Large intestine (tissue), 12 donors: ENCODE measurements around the gene GALNT14. TPM values are rescaled to one million over a fixed set of nuclear protein-coding genes. Genes with fewer than 3 reads are reported as not detected.
A peak's percentile ranks its signal among the peaks of the same experiment; 100 is the strongest.
"Not testable (repeated sequence)": the region's sequence is repeated elsewhere in the genome, so short reads cannot be mapped to it uniquely, and the experiment has no call there.

Experiments used
- DNase-seq, 2 donors: peaks; one replicate each; pipeline versions ENCODE4 v3.0.0 to v3.0.0-alpha.2; 2013
- H3K27ac ChIP-seq: one replicate; pipeline ENCODE4 v1.5.1; 2013; ENCODE audit warnings: low read length
- H3K27me3 ChIP-seq: 2 replicates; pipeline ENCODE4 v1.6.1; 2013; ENCODE audit warnings: low read length; ENCODE audit not compliant: control insufficient read depth, insufficient read depth
- H3K36me3 ChIP-seq: 2 replicates; pipeline ENCODE4 v1.6.1; 2013; ENCODE audit warnings: low read length; ENCODE audit not compliant: control insufficient read depth, insufficient read depth
- H3K4me1 ChIP-seq: one replicate; pipeline ENCODE4 v1.6.1; 2013; ENCODE audit warnings: low read length; ENCODE audit not compliant: control insufficient read depth, insufficient read depth
- H3K4me3 ChIP-seq: one replicate; pipeline ENCODE4 v1.5.1; 2013; ENCODE audit warnings: low read length
- H3K9me3 ChIP-seq: one replicate; pipeline ENCODE4 v1.6.1; 2013; ENCODE audit warnings: mild to moderate bottlenecking, low read depth, low read length, moderate library complexity; ENCODE audit not compliant: control insufficient read depth
- WGBS: methylation state at CpG from one replicate; pipeline ENCODE4 v1.1.5; 2013; ENCODE audit warnings: low lambda C conversion rate; ENCODE audit not compliant: insufficient coverage; 5-methylcytosine and 5-hydroxymethylcytosine counted together
- long read RNA-seq, 11 donors: transcript quantifications; one replicate each; lab custom pipeline, GENCODE V29; 2026
- polyA plus RNA-seq: library from polyadenylated mRNA; unstranded; fragments of 120-200 nt; gene quantifications from one replicate; pipeline ENCODE4 v1.2.1, GENCODE V29; 2013

Gene GALNT14, protein sequence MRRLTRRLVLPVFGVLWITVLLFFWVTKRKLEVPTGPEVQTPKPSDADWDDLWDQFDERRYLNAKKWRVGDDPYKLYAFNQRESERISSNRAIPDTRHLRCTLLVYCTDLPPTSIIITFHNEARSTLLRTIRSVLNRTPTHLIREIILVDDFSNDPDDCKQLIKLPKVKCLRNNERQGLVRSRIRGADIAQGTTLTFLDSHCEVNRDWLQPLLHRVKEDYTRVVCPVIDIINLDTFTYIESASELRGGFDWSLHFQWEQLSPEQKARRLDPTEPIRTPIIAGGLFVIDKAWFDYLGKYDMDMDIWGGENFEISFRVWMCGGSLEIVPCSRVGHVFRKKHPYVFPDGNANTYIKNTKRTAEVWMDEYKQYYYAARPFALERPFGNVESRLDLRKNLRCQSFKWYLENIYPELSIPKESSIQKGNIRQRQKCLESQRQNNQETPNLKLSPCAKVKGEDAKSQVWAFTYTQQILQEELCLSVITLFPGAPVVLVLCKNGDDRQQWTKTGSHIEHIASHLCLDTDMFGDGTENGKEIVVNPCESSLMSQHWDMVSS
- polyA plus RNA-seq, result 3.1 TPM
- long read RNA-seq, donor 1, partial matches to known transcripts, result 0 of 1 reads
- long read RNA-seq, donor 1, other reads (novel, unspliced or antisense), result 0 of 1 reads
- long read RNA-seq, donor 2, partial matches to known transcripts, result 0 of 1 reads
- long read RNA-seq, donor 2, other reads (novel, unspliced or antisense), result 0 of 1 reads
- long read RNA-seq, donor 3, result 0 reads
- long read RNA-seq, donor 4, result 0 reads
- long read RNA-seq, donor 5, result 0 reads
- long read RNA-seq, donor 6, partial matches to known transcripts, result 0 of 1 reads
- long read RNA-seq, donor 6, other reads (novel, unspliced or antisense), result 0 of 1 reads
- long read RNA-seq, donor 7, result 0 reads
- long read RNA-seq, donor 8, partial matches to known transcripts, result 0 of 1 reads
- long read RNA-seq, donor 8, other reads (novel, unspliced or antisense), result 0 of 1 reads
- long read RNA-seq, donor 9, result 0 reads
- long read RNA-seq, donor 10, result 0 reads
- long read RNA-seq, donor 11, result 0 reads

- DNase-seq, result peak; percentile 50 to 81
- H3K4me1 ChIP-seq, result no peaks in the 10 kb centered on the region
- peak within 1 kb of the TSS; percentile 38 for H3K4me3 ChIP-seq
- peaks cover 3% of the 10 kb centered on the region for H3K9me3 ChIP-seq
- WGBS, result no CpG with 5 or more reads among the region's 95 CpGs
- H3K27ac ChIP-seq, result no peak within 1 kb of the TSS
- H3K36me3 ChIP-seq, result no peaks in the 10 kb centered on the region
- peaks cover 81% of the 10 kb centered on the region for H3K27me3 ChIP-seq
These were observed at the start of gene GALNT14 for GRCh38 chr2:31138037-31138962. Gene GALNT14, minus strand, starts transcription at chr2:31138440. Its CDS starts 354 bp downstream, at chr2:31138086.

- H3K36me3 ChIP-seq, result no peaks in the 10 kb centered on the region
- H3K9me3 ChIP-seq, result no peaks in the 10 kb centered on the region
- no peak for DNase-seq
- no peaks in the 10 kb centered on the region for H3K4me1 ChIP-seq
- WGBS, result no CpG with 5 or more reads among the region's 4 CpGs
- H3K4me3 ChIP-seq, result no peak overlapping the region
- no peak overlapping the region for H3K27ac ChIP-seq
- H3K27me3 ChIP-seq, result peaks cover 4% of the 10 kb centered on the region
These were observed 48.9 kb upstream of the GALNT14 start for GRCh38 chr2:31187166-31187565.

GRCh38 chr2:31183973-31184372 is 45.7 kb upstream of the GALNT14 start:
- H3K9me3 ChIP-seq, H3K4me1 ChIP-seq, DNase-seq, H3K36me3 ChIP-seq, H3K27ac ChIP-seq, H3K27me3 ChIP-seq, H3K4me3 ChIP-seq: not testable (repeated sequence)
- 80% methylated on average over 1 of the region's 7 CpGs for WGBS

- no peak overlapping the region for H3K27ac ChIP-seq
- DNase-seq, result no peak
- WGBS, result no CpG with 5 or more reads among the region's 10 CpGs
- H3K27me3 ChIP-seq, result no peaks in the 10 kb centered on the region
- no peak overlapping the region for H3K4me3 ChIP-seq
- no peaks in the 10 kb centered on the region for H3K9me3 ChIP-seq
- no peaks in the 10 kb centered on the region for H3K4me1 ChIP-seq
- H3K36me3 ChIP-seq, result no peaks in the 10 kb centered on the region
These were observed 38.5 kb upstream of the GALNT14 start for GRCh38 chr2:31176742-31177141.

- H3K36me3 ChIP-seq, result no peaks in the 10 kb centered on the region
- no peaks in the 10 kb centered on the region for H3K4me1 ChIP-seq
- H3K27me3 ChIP-seq, result peaks cover 3% of the 10 kb centered on the region
- DNase-seq, result no peak
- no peak overlapping the region for H3K4me3 ChIP-seq
- H3K9me3 ChIP-seq, result no peaks in the 10 kb centered on the region
- 92% methylated on average over 2 of the region's 4 CpGs for WGBS
- no peak overlapping the region for H3K27ac ChIP-seq
These were observed 32.9 kb upstream of the GALNT14 start for GRCh38 chr2:31171142-31171541.

DNA sequence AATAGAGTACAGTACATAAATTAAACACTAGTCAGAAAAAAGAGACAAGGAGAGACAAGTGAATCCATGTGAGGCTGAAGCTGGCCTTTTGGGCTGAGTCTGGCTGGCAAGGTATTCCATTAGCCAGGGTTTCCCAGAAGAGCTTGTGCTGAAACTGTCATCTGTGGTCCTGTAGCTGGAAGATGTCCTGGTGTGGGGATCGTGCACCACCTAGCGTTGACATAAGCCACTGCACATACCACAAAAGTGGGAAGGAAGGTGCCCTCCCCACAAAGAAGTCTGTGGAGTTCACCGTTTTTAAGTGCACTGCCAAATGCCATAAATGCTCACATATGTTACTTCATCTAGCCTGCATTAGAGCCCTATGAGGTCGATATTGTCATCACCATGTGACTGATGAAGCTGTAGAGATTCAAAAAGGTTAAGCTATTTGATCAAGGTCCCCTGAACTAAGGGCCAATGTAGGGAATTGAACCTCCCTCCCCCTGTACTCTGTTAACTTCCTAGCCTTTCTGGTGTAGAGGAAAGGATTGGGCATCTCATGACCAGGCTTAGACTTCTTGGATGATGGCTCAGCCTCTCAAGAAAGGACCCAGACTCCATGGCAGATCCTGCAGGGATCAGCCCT is 31.9 kb upstream of the GALNT14 start:
- no CpG with 5 or more reads among the region's 4 CpGs for WGBS
- Histone ChIP-seq H3K27me3 (peaks cover 3% of the 10 kb centered on the region), H3K4me3 (no peak overlapping the region), H3K9me3 (no peaks in the 10 kb centered on the region), H3K27ac (no peak overlapping the region), H3K4me1 (no peaks in the 10 kb centered on the region), H3K36me3 (no peaks in the 10 kb centered on the region)
- peak; percentile 37 to 46 for DNase-seq

DNA sequence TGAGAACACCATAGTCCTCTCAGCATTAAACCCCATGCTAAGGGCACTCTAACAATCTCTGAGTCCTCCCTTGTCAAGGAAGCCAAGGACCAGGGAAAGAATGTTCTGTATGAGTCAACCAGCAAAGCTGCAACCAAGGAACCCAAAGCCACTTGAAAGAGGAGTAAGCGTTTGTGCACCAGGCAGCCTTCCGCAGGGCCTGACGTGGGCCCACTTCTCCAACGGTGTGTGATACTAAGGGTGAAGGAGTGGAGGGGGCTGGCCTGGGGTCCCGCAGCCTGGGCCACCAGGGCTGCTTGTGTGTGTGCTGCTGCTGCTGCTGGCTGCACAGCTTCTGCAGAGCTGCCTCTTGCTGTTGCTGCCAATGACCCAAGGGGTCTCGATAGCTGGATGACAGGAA is 30.1 kb upstream of the GALNT14 start:
- Histone ChIP-seq H3K36me3 (no peaks in the 10 kb centered on the region), H3K4me1 (no peaks in the 10 kb centered on the region), H3K27ac (no peak overlapping the region), H3K4me3 (no peak overlapping the region), H3K27me3 (peaks cover 5% of the 10 kb centered on the region), H3K9me3 (no peaks in the 10 kb centered on the region)
- WGBS, result no CpG with 5 or more reads among the region's 6 CpGs
- DNase-seq, result no peak

GRCh38 chr2:31166925-31167324 is 28.7 kb upstream of the GALNT14 start:
- WGBS, result no CpG with 5 or more reads among the region's 1 CpG
- no peak overlapping the region for H3K27ac ChIP-seq
- H3K36me3 ChIP-seq, result no peaks in the 10 kb centered on the region
- H3K9me3 ChIP-seq, result no peaks in the 10 kb centered on the region
- H3K4me1 ChIP-seq, result no peaks in the 10 kb centered on the region
- H3K4me3 ChIP-seq, result no peak overlapping the region
- DNase-seq, result no peak
- peaks cover 13% of the 10 kb centered on the region for H3K27me3 ChIP-seq

- Histone ChIP-seq H3K27ac (no peak overlapping the region), H3K4me3 (no peak overlapping the region), H3K27me3 (peaks cover 9% of the 10 kb centered on the region), H3K9me3 (no peaks in the 10 kb centered on the region), H3K36me3 (no peaks in the 10 kb centered on the region), H3K4me1 (no peaks in the 10 kb centered on the region)
- DNase-seq, result no peak
- WGBS, result 80% methylated on average over 1 of the region's 6 CpGs
These were observed 24.8 kb upstream of the GALNT14 start for GRCh38 chr2:31163011-31163539.
